GM18519 (cell line): ENCODE data around the gene GADD45GIP1.
"Not testable (repeated sequence)": the region's sequence is repeated elsewhere in the genome, so short reads cannot be mapped to it uniquely, and the experiment has no call there.

Source experiments
- ATAC-seq: cut with Tn5 transposase; IDR thresholded peaks from one replicate; pipeline ENCODE4 v1.9.1; 2021; ENCODE audit warnings: mild to moderate bottlenecking, moderate library complexity; ENCODE audit not compliant: unreplicated experiment, low FRiP score

GADD45GIP1 gene

GRCh38 chr19:12944104-12944674 lies 12.8 kb downstream of the GADD45GIP1 start:
- ATAC-seq = no peak

DNA sequence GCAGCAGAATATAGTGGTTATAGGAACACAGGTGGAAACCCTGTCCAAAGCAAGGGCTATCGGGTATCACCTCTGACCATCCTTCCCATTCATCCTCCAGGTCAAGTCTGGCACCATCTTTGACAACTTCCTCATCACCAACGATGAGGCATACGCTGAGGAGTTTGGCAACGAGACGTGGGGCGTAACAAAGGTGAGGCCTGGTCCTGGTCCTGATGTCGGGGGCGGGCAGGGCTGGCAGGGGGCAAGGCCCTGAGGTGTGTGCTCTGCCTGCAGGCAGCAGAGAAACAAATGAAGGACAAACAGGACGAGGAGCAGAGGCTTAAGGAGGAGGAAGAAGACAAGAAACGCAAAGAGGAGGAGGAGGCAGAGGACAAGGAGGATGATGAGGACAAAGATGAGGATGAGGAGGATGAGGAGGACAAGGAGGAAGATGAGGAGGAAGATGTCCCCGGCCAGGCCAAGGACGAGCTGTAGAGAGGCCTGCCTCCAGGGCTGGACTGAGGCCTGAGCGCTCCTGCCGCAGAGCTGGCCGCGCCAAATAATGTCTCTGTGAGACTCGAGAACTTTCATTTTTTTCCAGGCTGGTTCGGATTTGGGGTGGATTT lies 13.5 kb downstream of the GADD45GIP1 start:
- no peak for ATAC-seq

DNA sequence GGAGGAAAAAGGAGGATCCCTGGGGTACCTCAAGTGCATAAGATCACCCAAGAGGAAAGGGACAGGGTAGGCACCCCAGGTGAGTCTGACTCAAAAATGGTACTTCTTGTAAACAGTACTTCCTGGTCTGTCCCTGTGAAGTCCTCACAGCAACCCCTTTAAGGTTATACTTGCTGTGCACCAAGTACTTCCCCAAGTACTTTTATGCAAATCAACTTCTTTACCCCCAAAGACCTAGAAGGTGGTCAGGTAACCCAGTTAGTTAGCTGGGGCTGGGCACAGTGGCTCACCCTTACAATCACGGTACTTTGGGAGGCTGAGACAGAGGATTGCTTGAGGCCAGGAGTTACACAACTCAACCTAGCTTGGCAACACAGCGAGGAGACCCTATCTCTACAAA lies 16.1 kb downstream of the GADD45GIP1 start:
- ATAC-seq = no peak

GRCh38 chr19:12939975-12940423 lies 17.0 kb downstream of the GADD45GIP1 start:
- no peak for ATAC-seq

DNA sequence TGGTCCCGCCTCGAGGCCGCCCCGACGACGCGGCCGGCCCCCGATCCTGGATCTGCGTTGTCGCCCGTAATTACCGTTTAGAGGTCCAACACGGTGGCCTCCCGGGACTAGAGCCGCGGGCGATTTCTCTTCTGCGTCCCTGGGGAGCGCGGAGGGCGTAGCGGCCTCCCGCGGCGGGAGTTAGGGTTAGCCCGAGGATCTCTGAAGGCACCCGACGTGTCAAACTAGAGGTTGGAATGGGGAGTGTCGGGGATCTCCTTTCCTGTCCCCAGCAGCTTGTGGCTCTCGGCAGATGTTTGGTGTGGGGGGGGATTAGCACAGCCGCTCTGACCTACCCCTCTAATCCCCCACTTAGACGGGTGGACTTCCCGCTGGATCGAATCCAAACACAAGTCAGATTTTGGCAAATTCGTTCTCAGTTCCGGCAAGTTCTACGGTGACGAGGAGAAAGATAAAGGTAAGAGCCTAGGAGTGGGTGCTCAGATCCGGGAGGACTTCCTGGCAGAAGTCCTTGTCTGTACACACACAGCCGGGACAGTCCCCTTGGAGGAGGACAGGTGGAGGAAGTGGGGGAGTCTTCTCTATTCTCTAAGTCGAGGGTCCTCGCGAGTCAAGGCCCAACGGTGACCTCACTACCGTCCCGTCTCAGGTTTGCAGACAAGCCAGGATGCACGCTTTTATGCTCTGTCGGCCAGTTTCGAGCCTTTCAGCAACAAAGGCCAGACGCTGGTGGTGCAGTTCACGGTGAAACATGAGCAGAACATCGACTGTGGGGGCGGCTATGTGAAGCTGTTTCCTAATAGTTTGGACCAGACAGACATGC lies 18.0 kb downstream of the GADD45GIP1 start:
- ATAC-seq = no peak

GRCh38 chr19:12937927-12938778 lies 18.9 kb downstream of the GADD45GIP1 start, which contains the start of gene CALR:
Gene CALR (plus strand): TSS chr19:12938609. CDS start chr19:12938680, 71 bp downstream.
- peak; percentile 58 for ATAC-seq

DNA sequence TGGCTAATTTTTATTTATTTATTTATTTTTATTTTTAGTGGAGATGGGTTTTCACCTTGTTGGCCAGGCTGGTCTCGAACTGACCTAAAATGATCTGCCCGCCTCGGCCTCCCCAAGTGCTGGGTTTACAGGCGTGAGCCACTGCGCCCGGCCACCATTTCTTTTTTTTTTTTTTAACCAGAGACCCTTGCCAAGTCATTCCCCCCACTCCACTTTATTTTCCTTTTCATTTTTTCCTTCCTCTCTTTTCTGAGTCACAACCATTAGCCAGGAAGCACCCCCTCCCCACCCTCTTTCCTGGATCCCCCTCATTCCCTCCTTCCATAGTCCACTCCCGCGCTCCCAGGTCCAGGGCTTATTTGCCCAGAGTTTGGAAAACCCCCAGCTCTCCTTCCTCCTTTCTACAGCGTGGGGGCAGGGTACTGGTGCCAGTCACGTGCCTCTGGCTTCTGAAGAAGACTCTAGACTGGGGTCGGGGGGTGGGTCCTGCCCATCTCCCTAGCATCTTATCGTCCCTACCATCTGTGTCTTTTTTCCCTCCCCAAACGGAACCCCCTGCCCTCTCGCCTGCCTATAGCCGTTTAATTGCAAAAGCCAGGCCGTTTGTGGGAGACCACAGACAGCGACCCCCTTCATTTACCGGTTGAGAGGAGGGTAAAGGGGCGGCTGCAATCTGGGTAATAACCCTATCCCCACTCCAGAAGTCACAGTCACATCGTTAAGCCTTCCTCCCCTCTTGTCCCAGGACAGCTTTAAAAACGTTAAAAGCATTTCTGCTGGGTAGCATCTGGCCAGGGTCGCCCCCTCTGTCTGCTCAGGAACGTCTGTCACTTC lies 19.7 kb downstream of the GADD45GIP1 start:
- ATAC-seq = no peak

GRCh38 chr19:12936582-12936981 lies 20.4 kb downstream of the GADD45GIP1 start:
- no peak for ATAC-seq

- ATAC-seq = no peak
These were observed 22.0 kb downstream of the GADD45GIP1 start for GRCh38 chr19:12935071-12935470.

- ATAC-seq = no peak
These were observed 23.5 kb downstream of the GADD45GIP1 start, which contains the start of gene FARSA for GRCh38 chr19:12933287-12934072. Gene FARSA (minus strand): TSS chr19:12933711. CDS start chr19:12933696, 15 bp downstream.

DNA sequence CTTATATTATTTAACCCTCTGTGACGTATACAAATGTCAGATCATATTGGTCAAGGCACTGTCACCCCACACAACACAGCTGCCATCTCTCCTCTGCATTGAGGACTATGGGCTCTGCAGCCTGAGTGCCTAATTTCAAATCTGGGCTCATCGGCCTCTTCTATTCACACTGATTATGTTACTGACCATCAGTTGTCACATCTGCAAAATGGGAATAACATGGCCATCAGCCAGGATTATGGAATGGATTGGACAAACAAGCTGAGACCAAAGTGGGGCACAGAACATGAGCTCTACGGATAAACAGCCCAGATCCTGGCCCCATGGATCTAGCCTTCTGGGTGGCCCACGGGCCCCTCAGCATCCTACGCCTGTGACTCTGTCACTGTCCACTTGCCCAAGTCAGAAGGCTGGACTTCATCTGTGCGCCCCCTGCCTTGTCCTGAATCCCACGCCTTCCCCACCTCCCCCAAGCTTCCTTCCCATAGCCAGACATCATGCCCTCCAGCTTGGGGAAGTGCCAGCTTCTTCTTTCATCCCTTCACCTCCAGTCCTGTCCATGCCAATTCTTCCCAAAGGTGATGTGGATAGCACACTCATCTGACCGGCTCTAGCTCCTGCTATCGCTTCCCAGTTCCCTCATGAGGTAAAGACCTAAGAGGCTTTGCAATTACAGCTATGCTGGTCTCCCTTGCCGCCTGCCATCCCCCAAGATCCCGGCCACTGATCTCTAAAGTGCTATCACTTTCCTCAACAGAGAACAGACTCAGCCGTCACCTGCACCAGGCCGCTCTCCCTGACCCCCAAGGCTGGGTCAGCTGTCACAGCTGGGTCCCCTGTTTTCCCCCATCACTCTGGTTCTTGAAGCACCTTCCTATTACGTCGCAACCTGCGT lies 24.4 kb downstream of the GADD45GIP1 start:
- no peak for ATAC-seq

- ATAC-seq = no peak
These were observed 26.9 kb downstream of the GADD45GIP1 start for GRCh38 chr19:12930002-12930645.

DNA sequence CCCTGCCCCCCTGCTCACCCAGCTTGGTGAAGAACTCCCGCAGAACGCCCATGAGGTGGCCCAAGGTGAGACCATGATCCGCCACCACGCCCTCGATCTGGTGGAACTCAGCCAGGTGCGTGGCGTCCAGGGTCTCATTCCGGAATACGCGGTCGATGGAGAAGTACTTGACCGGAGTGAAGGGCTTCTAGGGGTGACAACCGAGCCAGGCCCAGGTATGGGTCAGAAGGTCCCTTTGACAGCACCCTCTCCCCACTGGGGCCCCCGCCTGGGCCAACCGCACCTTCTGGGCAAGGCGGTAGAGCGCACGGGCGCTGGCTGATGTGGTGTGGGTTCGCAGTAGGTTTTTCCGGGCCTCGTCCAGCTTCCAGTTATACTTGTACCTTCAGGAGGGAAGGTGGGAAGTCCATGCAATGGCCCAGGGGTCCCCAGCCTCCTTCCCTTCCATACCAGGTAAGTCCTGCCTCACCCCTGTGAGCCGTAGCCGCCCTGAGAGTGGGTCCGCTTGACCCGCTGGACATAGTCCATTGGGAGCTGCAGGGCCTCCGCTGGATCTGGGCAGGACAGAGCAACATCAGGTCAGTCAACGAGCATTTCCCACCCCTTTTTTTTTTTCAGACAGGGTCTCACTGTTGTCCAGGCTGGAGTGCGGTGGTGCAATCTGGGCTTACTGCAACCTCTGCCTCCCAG lies 32.3 kb downstream of the GADD45GIP1 start:
- no peak for ATAC-seq

- no peak for ATAC-seq
These were observed 34.1 kb downstream of the GADD45GIP1 start for GRCh38 chr19:12922959-12923358.

DNA sequence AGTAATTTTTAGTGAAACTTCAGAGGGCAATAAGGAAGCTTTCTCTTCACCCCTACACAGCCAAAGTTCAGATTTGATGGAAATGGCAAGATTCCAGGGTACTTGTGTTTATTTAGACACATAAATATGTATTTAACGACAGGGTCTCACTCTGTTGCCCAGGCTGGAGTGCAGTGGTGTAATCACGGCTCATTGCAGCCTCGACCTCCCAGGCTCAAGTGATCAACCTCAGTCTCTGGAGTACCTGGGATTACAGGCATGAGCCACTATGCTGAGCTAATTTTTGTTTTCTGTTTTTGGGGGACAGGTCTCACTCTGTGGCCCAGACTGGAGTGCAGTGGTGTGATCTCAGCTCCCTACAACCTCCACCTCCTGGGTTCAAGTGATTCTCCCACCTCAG lies 36.0 kb downstream of the GADD45GIP1 start:
- no peak for ATAC-seq

GRCh38 chr19:12918253-12918652 lies 38.8 kb downstream of the GADD45GIP1 start:
- ATAC-seq = no peak

DNA sequence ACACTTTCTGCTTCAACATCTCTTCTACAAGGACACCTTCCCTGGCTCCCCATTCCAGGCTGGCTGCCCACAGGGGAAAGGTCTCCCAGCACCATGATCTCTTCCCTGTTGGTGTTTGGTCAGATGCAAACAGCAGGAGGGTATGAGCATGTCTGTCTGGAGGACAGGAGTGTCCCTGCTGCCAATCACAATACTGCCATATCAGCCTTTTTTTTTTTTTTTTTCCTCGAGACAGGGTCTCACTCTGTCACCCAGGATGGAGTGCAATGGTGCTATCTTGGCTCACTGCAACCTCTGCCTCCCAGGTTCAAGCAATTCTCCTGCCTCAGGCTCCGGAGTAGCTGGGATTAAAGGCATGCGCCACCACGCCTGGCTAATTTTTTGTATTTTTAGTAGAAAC lies 41.2 kb downstream of the GADD45GIP1 start:
- ATAC-seq = not testable (repeated sequence)
